Stimulated activated CD4-positive, alpha-beta T cell treated with anti-CD3 and anti-CD28 coated beads, Interleukin-1b, Interleukin-23, amount 100 ng/mL, for 4 hours (primary cell): ENCODE data around the gene ARHGEF3.
A peak's percentile ranks its signal among the peaks of the same experiment; 100 is the strongest.

Experiments
- DNase-seq, 2 donors: peaks; one replicate each; pipeline ENCODE4 v3.0.0-alpha.2; 2020; ENCODE audit warnings: low read depth in 2 of 2

The ARHGEF3 gene

GRCh38 chr3:56801662-56802377, at the start of gene ARHGEF3:
ARHGEF3 (minus strand) TSS chr3:56801949; CDS start chr3:56801798, 151 bp downstream.
- DNase-seq, result peak; percentile 85 to 87

- no peak for DNase-seq
Observed at GRCh38 chr3:56849698-56850097, 47.9 kb upstream of the ARHGEF3 start.

GRCh38 chr3:56845505-56845904, 43.8 kb upstream of the ARHGEF3 start:
- no peak for DNase-seq

GRCh38 chr3:56844536-56844935, 42.8 kb upstream of the ARHGEF3 start:
- no peak for DNase-seq

- DNase-seq, result no peak
Observed at GRCh38 chr3:56839784-56840715, 38.3 kb upstream of the ARHGEF3 start.

GRCh38 chr3:56838448-56838847, 36.7 kb upstream of the ARHGEF3 start:
- no peak for DNase-seq

GRCh38 chr3:56837196-56837955, 35.6 kb upstream of the ARHGEF3 start:
- no peak for DNase-seq

GRCh38 chr3:56836276-56837163, 34.8 kb upstream of the ARHGEF3 start:
- DNase-seq, result no peak

GRCh38 chr3:56835650-56836227, 34.0 kb upstream of the ARHGEF3 start:
- DNase-seq, result no peak

GRCh38 chr3:56833536-56833935, 31.8 kb upstream of the ARHGEF3 start:
- DNase-seq, result no peak

- no peak for DNase-seq
Observed at GRCh38 chr3:56833022-56833421, 31.3 kb upstream of the ARHGEF3 start.

GRCh38 chr3:56831572-56831971, 29.8 kb upstream of the ARHGEF3 start:
- no peak for DNase-seq

- no peak for DNase-seq
Observed at GRCh38 chr3:56830884-56831283, 29.1 kb upstream of the ARHGEF3 start.

GRCh38 chr3:56829533-56829932, 27.8 kb upstream of the ARHGEF3 start:
- DNase-seq, result no peak

GRCh38 chr3:56826831-56827722, 25.3 kb upstream of the ARHGEF3 start:
- DNase-seq, result no peak

GRCh38 chr3:56825567-56826438, 24.1 kb upstream of the ARHGEF3 start:
- no peak for DNase-seq

- no peak for DNase-seq
Observed at GRCh38 chr3:56823984-56824703, 22.4 kb upstream of the ARHGEF3 start.

- DNase-seq, result no peak
Observed at GRCh38 chr3:56823421-56823926, 21.7 kb upstream of the ARHGEF3 start.
